Activated naive CD4-positive, alpha-beta T cell treated with anti-CD3 and anti-CD28 coated beads for 36 hours (primary cell): ENCODE measurements around the gene MLH1. TPM values are rescaled to one million over a fixed set of nuclear protein-coding genes. Genes with fewer than 3 reads are reported as not detected.

Experiments used
- CTCF ChIA-PET: fragments of 350-600 bp; sonication (Branson Sonifier 250); formaldehyde crosslinking; loops from one replicate; lab custom pipeline; 2021; ENCODE audit warnings: antibody characterized with exemption; lab: Charles Lee
- DNase-seq: peaks from one replicate; pipeline ENCODE4 v3.0.0-alpha.2; 2020
- H3K27ac Mint-ChIP-seq: one replicate; pipeline ENCODE4 v1.8.0; 2021; ENCODE audit warnings: mild to moderate bottlenecking, mixed read lengths
- H3K27me3 Mint-ChIP-seq: one replicate; pipeline ENCODE4 v1.8.0; 2021; ENCODE audit warnings: low read depth, mixed read lengths
- H3K36me3 Mint-ChIP-seq: one replicate; pipeline ENCODE4 v1.8.0; 2021; ENCODE audit warnings: low read depth, mixed read lengths
- H3K4me1 Mint-ChIP-seq: one replicate; pipeline ENCODE4 v1.8.0; 2021; ENCODE audit warnings: low read depth, mixed read lengths
- H3K4me3 Mint-ChIP-seq: one replicate; pipeline ENCODE4 v1.8.0; 2021; ENCODE audit warnings: mild to moderate bottlenecking, moderate library complexity, mixed read lengths
- H3K9me3 Mint-ChIP-seq: one replicate; pipeline ENCODE4 v1.8.0; 2021; ENCODE audit warnings: mixed read lengths
- intact Hi-C: fragments of 100-400 bp; cut with micrococcal nuclease; formaldehyde crosslinking; loops from one replicate; pipeline ENCODE4 v1.15.1; 2023
- total RNA-seq, 2 experiments: library from RNA; stranded (reverse); gene quantifications; one replicate each; pipeline ENCODE4 v1.2.3, GENCODE V29; 2021

Gene MLH1
- total RNA-seq, 2 experiments from 2014 or later: 86.6 to 95.3 TPM

- CTCF ChIA-PET: no interaction called here
- no peak overlapping the region for H3K27ac Mint-ChIP-seq
- intact Hi-C loops: no loop called here
- H3K36me3 Mint-ChIP-seq: peaks cover 2% of the 10 kb centered on the region
- no peaks in the 10 kb centered on the region for H3K27me3 Mint-ChIP-seq
- H3K9me3 Mint-ChIP-seq: no peaks in the 10 kb centered on the region
- no peaks in the 10 kb centered on the region for H3K4me1 Mint-ChIP-seq
- DNase-seq: no peak
- no peak overlapping the region for H3K4me3 Mint-ChIP-seq
Measured at GRCh38 chr3:37098884-37099283, 105.6 kb downstream of the MLH1 start.

- no peaks in the 10 kb centered on the region for H3K4me1 Mint-ChIP-seq
- H3K36me3 Mint-ChIP-seq: peaks cover 1% of the 10 kb centered on the region
- intact Hi-C loops: no loop called here
- CTCF ChIA-PET: interaction anchor here (0.6 kb wide), 1 partner anchor 18 kb away, joined by 3 read pairs; no protein-coding TSS in a partner anchor
- no peaks in the 10 kb centered on the region for H3K9me3 Mint-ChIP-seq
- H3K27me3 Mint-ChIP-seq: no peaks in the 10 kb centered on the region
- H3K27ac Mint-ChIP-seq: no peak overlapping the region
- H3K4me3 Mint-ChIP-seq: no peak overlapping the region
- no peak for DNase-seq
Measured at GRCh38 chr3:37099469-37099868, 106.2 kb downstream of the MLH1 start.

GRCh38 chr3:37100411-37100810 is 107.1 kb downstream of the MLH1 start:
- H3K27me3 Mint-ChIP-seq: no peaks in the 10 kb centered on the region
- CTCF ChIA-PET: interaction anchor here (1.1 kb wide), 1 partner anchor 33 kb away, joined by 4 read pairs; no protein-coding TSS in a partner anchor
- H3K27ac Mint-ChIP-seq: no peak overlapping the region
- H3K4me1 Mint-ChIP-seq: no peaks in the 10 kb centered on the region
- no peak overlapping the region for H3K4me3 Mint-ChIP-seq
- no peaks in the 10 kb centered on the region for H3K9me3 Mint-ChIP-seq
- H3K36me3 Mint-ChIP-seq: peaks cover 1% of the 10 kb centered on the region
- no peak for DNase-seq
- intact Hi-C loops: no loop called here

Other genes with a start within 250 kb of the MLH1 start
- gene DCLK3, start 229.0 kb upstream of the MLH1 start, total RNA-seq: not detected
- gene TRANK1, start 48.5 kb upstream of the MLH1 start, total RNA-seq: 10 to 100 TPM; 10.9 to 11.0 TPM
- gene EPM2AIP1, start 387 bp upstream of the MLH1 start, total RNA-seq: 10 to 100 TPM; 10.8 to 13.1 TPM
- gene LRRFIP2, start 181.1 kb downstream of the MLH1 start, total RNA-seq: 10 to 100 TPM; 13.3 to 15.3 TPM
- 10 to 100 TPM; 22.3 to 25.4 TPM for gene GOLGA4, start 249.8 kb downstream of the MLH1 start, total RNA-seq